ENCODE data around the gene DCAF5.

The DCAF5 gene

DNA sequence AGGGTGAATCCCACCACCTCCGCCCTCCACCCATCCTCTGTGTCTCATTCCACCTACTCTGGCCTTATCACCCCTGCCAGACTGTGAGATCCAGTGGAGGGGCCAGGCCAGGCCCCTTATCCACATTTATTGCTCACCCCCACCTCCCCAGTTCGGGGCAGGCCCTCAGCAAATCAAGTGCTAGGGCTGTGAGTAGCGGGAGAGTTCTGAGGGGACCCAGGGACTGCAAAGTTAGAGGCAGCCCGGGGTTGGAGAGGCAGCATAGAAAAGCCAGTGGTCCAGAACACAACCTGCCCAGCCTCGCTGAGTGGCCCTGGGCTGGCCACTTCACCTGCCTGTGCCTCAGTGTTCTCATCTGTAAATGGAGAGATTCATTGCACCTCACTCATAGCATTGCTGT, 146.6 kb downstream of the DCAF5 start:
- Histone ChIP-seq H3K4me3 (ENCODE audit: low read length) (no peak overlapping the region), H3K36me3 (ENCODE audit: control insufficient read depth, low read depth, low read length) (no peaks in the 10 kb centered on the region), H3K9ac (ENCODE audit: low read length) (no peak overlapping the region), H3K27ac (ENCODE audit: low read length) (no peak overlapping the region), H3K27me3 (ENCODE audit: control insufficient read depth, insufficient read depth, low read length) (no peaks in the 10 kb centered on the region), H3K9me3 (ENCODE audit: control insufficient read depth, low read depth, low read length) (no peaks in the 10 kb centered on the region), H3K4me1 (ENCODE audit: control insufficient read depth, low read depth, low read length) (peaks cover 17% of the 10 kb centered on the region)

- peaks cover 17% of the 10 kb centered on the region for H3K4me1 ChIP-seq (ENCODE audit: control insufficient read depth, low read depth, low read length)
- no peak overlapping the region for H3K9ac ChIP-seq (ENCODE audit: low read length)
- no peaks in the 10 kb centered on the region for H3K36me3 ChIP-seq (ENCODE audit: control insufficient read depth, low read depth, low read length)
- no peak overlapping the region for H3K27ac ChIP-seq (ENCODE audit: low read length)
- no peak overlapping the region for H3K4me3 ChIP-seq (ENCODE audit: low read length)
- H3K9me3 ChIP-seq (ENCODE audit: control insufficient read depth, low read depth, low read length): no peaks in the 10 kb centered on the region
- no peaks in the 10 kb centered on the region for H3K27me3 ChIP-seq (ENCODE audit: control insufficient read depth, insufficient read depth, low read length)
Measured at GRCh38 chr14:69005432-69006148, 147.3 kb downstream of the DCAF5 start.

DNA sequence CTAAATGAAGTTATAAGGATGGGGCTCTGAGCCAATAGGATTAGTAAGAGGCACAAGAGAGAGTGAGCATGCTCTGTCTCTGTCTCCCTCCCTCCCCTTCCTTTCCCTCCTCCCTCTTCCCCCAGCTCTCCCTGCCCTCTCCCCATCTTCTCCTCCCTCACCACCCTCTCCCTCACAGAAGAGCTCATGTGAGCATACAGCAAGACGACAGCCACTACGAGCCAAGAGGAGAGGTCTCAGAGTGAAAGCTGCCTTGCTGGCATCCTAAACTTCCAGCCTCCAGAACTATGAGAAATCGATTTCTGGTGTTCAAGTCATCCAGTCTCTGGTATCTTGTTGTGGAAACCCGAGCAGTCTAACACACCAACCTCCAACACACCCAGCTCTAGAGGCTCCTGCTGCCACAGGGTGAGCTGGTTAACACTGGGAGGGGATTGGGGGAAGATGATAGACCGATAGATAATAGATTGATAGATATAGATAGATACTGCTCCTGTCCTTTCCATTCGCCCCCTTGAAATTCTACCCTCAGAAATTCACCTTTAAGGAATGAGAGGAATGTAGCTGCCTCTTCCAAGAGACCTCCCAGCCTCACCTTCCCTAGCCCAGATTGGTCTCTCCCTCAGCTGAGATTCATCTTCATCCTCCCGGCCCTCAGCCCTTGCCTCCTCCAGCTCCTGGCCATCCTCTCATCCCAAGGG, 148.0 kb downstream of the DCAF5 start:
- Histone ChIP-seq H3K36me3 (ENCODE audit: control insufficient read depth, low read depth, low read length) (no peaks in the 10 kb centered on the region), H3K27ac (ENCODE audit: low read length) (no peak overlapping the region), H3K9ac (ENCODE audit: low read length) (no peak overlapping the region), H3K9me3 (ENCODE audit: control insufficient read depth, low read depth, low read length) (no peaks in the 10 kb centered on the region), H3K27me3 (ENCODE audit: control insufficient read depth, insufficient read depth, low read length) (no peaks in the 10 kb centered on the region), H3K4me3 (ENCODE audit: low read length) (no peak overlapping the region), H3K4me1 (ENCODE audit: control insufficient read depth, low read depth, low read length) (peaks cover 17% of the 10 kb centered on the region)

GRCh38 chr14:69003626-69004025, 149.3 kb downstream of the DCAF5 start:
- Histone ChIP-seq H3K27me3 (ENCODE audit: control insufficient read depth, insufficient read depth, low read length) (no peaks in the 10 kb centered on the region), H3K36me3 (ENCODE audit: control insufficient read depth, low read depth, low read length) (no peaks in the 10 kb centered on the region), H3K9ac (ENCODE audit: low read length) (no peak overlapping the region), H3K4me1 (ENCODE audit: control insufficient read depth, low read depth, low read length) (peaks cover 17% of the 10 kb centered on the region), H3K27ac (ENCODE audit: low read length) (no peak overlapping the region), H3K4me3 (ENCODE audit: low read length) (no peak overlapping the region), H3K9me3 (ENCODE audit: control insufficient read depth, low read depth, low read length) (no peaks in the 10 kb centered on the region)

- no peaks in the 10 kb centered on the region for H3K36me3 ChIP-seq (ENCODE audit: control insufficient read depth, low read depth, low read length)
- no peaks in the 10 kb centered on the region for H3K9me3 ChIP-seq (ENCODE audit: control insufficient read depth, low read depth, low read length)
- no peak overlapping the region for H3K9ac ChIP-seq (ENCODE audit: low read length)
- no peaks in the 10 kb centered on the region for H3K27me3 ChIP-seq (ENCODE audit: control insufficient read depth, insufficient read depth, low read length)
- H3K27ac ChIP-seq (ENCODE audit: low read length): no peak overlapping the region
- peaks cover 21% of the 10 kb centered on the region for H3K4me1 ChIP-seq (ENCODE audit: control insufficient read depth, low read depth, low read length)
- no peak overlapping the region for H3K4me3 ChIP-seq (ENCODE audit: low read length)
Measured at GRCh38 chr14:69002069-69002468, 150.8 kb downstream of the DCAF5 start.

GRCh38 chr14:69001375-69001774, 151.5 kb downstream of the DCAF5 start:
- H3K27ac ChIP-seq (ENCODE audit: low read length): no peak overlapping the region
- H3K27me3 ChIP-seq (ENCODE audit: control insufficient read depth, insufficient read depth, low read length): no peaks in the 10 kb centered on the region
- H3K4me3 ChIP-seq (ENCODE audit: low read length): no peak overlapping the region
- no peak overlapping the region for H3K9ac ChIP-seq (ENCODE audit: low read length)
- H3K36me3 ChIP-seq (ENCODE audit: control insufficient read depth, low read depth, low read length): no peaks in the 10 kb centered on the region
- H3K9me3 ChIP-seq (ENCODE audit: control insufficient read depth, low read depth, low read length): no peaks in the 10 kb centered on the region
- peaks cover 21% of the 10 kb centered on the region for H3K4me1 ChIP-seq (ENCODE audit: control insufficient read depth, low read depth, low read length)
